Measurements from ENCODE around the gene PDE3A.

DNA sequence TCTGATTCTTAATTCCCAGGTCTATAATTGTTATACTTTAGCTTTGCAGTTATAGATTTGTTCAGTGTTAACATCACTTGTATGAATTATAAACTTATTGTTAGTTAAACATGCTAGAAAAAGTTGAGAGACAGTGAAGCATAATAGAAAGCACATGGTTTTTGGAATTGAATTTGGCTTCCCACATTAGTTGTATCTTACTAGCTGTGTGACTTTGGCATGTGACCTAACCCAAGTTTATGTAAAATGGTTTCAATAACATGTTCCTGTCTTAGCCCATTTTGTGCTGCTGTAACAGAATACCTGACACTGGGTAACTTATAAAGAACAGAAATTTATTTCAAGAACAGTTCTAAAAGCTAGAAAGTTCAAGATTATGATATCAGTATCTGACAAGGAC is 146.3 kb downstream of the PDE3A start:
- TF ChIP-seq POLR2AphosphoS5 (IDR thresholded peaks at IDR 0.05), result no peak
- no peak for TF ChIP-seq POLR2A (IDR thresholded peaks at IDR 0.05)

Measured in prostate gland (tissue), 1 donor.